ENCODE measurements around the gene SHISA7.
"Not testable (repeated sequence)": the region's sequence is repeated elsewhere in the genome, so short reads cannot be mapped to it uniquely, and the experiment has no call there.

GRCh38 chr19:55401390-55401789 is 41.7 kb downstream of the SHISA7 start:
- not testable (repeated sequence) for TF ChIP-seq POLR2A, CTCF (IDR thresholded peaks at IDR 0.05)

All from heart left ventricle (tissue), 13 donors.